H1 (cell line): ENCODE results near the gene GGA3. TPM values are rescaled to one million over a fixed set of nuclear protein-coding genes. Genes with fewer than 3 reads are reported as not detected.

Source experiments
- CTBP2 ChIP-seq: IDR thresholded peaks from 2 replicates; pipeline ENCODE4 v1.7.0; 2011; ENCODE audit warnings: borderline replicate concordance, mild to moderate bottlenecking, moderate library complexity, mixed read lengths, low read length; ENCODE audit not compliant: insufficient read depth, insufficient read length
- KDM5A ChIP-seq: fragments of 200-600 bp; IDR thresholded peaks from 2 replicates; pipeline ENCODE4 v1.7.1; 2012; ENCODE audit warnings: mild to moderate bottlenecking, low read length, inconsistent platforms, mixed read lengths
- SIN3A ChIP-seq, 2 experiments: IDR thresholded peaks in 1 of 2; conservative IDR thresholded peaks in 1 of 2; 2 replicates each; pipeline ENCODE4 v1.6.1; 2011 to 2012; ENCODE audit warnings: low read length in 2 of 2, improper control_type of control experiment in 1 of 2, low read depth in 1 of 2, mild to moderate bottlenecking in 1 of 2
- SUZ12 ChIP-seq: fragments of 200-600 bp; sonication (generic); IDR thresholded peaks from 2 replicates; pipeline ENCODE4 v1.6.1; 2012; ENCODE audit warnings: mild to moderate bottlenecking, inconsistent platforms, low read length, moderate library complexity, mixed read lengths
- TAF1 ChIP-seq: IDR thresholded peaks from 2 replicates; pipeline ENCODE4 v1.6.1; 2011; ENCODE audit warnings: mild to moderate bottlenecking, low read depth, low read length
- polyA plus RNA-seq, 7 experiments: library from polyadenylated mRNA; depleted of rRNA in 3 of 7; stranded (reverse) in 5 of 7; unstranded in 2 of 7; fragments of >200 nt in 5 of 7; fragments of 200-250 nt in 2 of 7; gene quantifications; 1 replicate in 5 of 7; 2 replicates in 1 of 7; 4 replicates in 1 of 7; pipeline versions ENCODE4 v1.2.1 to v1.2.3, GENCODE V29; 2011 to 2013; ENCODE audit warnings: missing spikeins in 2 of 7, mixed read lengths in 2 of 7
- total RNA-seq: library from RNA; stranded (reverse); fragmentation: NEBNext Ultra II Directional; extraction: Animal tissue kit (Norgen Biotek cat#: 25700); gene quantifications from 2 replicates; pipeline ENCODE4 v1.2.1, GENCODE V29; 2021
- TF ChIP-seq, protein P1 (sequence below): IDR thresholded peaks from 2 replicates; pipeline ENCODE4 v1.6.1; 2011; ENCODE audit warnings: low read length, improper control_type of control experiment
- TF ChIP-seq, protein P2 (sequence below), 3 experiments: IDR thresholded peaks; 1 replicate in 2 of 3; 2 replicates in 1 of 3; pipeline versions ENCODE4 v1.5.1 to v1.6.1; 2011; ENCODE audit warnings: low read length in 3 of 3, mild to moderate bottlenecking in 3 of 3, inconsistent platforms in 2 of 3, low read depth in 1 of 3, moderate library complexity in 1 of 3; ENCODE audit not compliant: insufficient read depth in 1 of 3; ENCODE audit errors: control extremely low read depth in 1 of 3

GGA3 gene
- total and polyA plus RNA-seq, 2 of the 8 experiments (the other 6 are each of a cell fraction or from before 2014, with no cell fraction given), result 40.6 to 60.0 TPM

DNA sequence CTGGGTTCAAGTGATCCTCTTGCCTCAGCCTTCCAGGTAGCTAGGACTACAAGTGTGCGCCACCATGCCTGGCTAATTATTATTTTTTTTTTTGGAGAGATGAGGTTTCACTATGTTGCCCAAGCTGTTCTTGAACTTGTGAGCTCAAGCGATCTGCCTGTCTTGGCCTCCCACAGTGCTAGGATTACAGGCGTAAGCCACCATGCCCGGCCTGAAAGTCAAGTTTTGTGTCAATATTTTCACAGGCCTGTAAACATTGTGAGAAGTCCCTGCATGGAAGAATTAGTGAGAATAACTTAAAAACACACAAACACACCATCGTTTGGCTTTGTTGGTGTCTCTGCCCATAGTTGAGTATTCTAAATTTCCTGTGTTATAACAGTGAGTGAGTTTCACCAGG, 33.7 kb downstream of the GGA3 start (continued):
- TF ChIP-seq SUZ12 (no peak), TAF1 (no peak), CTBP2 (no peak), SIN3A (conservative IDR thresholded peaks at IDR 0.05 in 1 of 2, IDR thresholded peaks at IDR 0.05 in 1 of 2; ENCODE audit: low read depth in 1 of 2, low read length in 2 of 2) (no peak), KDM5A (no peak)
- TF ChIP-seq, protein P1, sequence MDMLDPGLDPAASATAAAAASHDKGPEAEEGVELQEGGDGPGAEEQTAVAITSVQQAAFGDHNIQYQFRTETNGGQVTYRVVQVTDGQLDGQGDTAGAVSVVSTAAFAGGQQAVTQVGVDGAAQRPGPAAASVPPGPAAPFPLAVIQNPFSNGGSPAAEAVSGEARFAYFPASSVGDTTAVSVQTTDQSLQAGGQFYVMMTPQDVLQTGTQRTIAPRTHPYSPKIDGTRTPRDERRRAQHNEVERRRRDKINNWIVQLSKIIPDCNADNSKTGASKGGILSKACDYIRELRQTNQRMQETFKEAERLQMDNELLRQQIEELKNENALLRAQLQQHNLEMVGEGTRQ, result no peak
- TF ChIP-seq, protein P2, sequence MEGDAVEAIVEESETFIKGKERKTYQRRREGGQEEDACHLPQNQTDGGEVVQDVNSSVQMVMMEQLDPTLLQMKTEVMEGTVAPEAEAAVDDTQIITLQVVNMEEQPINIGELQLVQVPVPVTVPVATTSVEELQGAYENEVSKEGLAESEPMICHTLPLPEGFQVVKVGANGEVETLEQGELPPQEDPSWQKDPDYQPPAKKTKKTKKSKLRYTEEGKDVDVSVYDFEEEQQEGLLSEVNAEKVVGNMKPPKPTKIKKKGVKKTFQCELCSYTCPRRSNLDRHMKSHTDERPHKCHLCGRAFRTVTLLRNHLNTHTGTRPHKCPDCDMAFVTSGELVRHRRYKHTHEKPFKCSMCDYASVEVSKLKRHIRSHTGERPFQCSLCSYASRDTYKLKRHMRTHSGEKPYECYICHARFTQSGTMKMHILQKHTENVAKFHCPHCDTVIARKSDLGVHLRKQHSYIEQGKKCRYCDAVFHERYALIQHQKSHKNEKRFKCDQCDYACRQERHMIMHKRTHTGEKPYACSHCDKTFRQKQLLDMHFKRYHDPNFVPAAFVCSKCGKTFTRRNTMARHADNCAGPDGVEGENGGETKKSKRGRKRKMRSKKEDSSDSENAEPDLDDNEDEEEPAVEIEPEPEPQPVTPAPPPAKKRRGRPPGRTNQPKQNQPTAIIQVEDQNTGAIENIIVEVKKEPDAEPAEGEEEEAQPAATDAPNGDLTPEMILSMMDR (IDR thresholded peaks at IDR 0.05; ENCODE audit: control extremely low read depth in 1 of 3, insufficient read depth in 1 of 3, low read depth in 1 of 3, low read length in 3 of 3), result no peak
